Activated T-cell treated with anti-CD3 and anti-CD28 coated beads, Interleukin-2, amount 50 U/mL, for 4 hours (primary cell): ENCODE data around the gene ILK. TPM values are rescaled to one million over a fixed set of nuclear protein-coding genes. Genes with fewer than 3 reads are reported as not detected.

Source experiments
- ATAC-seq, 2 donors: fragments of 200-7000 bp; cut with Tn5 transposase; one replicate each; pipeline ENCODE4 v1.10.0; 2021
- DNase-seq: peaks from one replicate; pipeline ENCODE4 v3.0.0-alpha.2; 2020
- H3K27me3 Mint-ChIP-seq: one replicate; pipeline ENCODE4 v1.8.0; 2021; ENCODE audit warnings: low read depth, mixed read lengths
- H3K36me3 Mint-ChIP-seq: one replicate; pipeline ENCODE4 v1.8.0; 2022; ENCODE audit warnings: mixed read lengths; ENCODE audit not compliant: insufficient read depth
- H3K4me1 Mint-ChIP-seq: one replicate; pipeline ENCODE4 v1.8.0; 2021; ENCODE audit warnings: low read depth, mixed read lengths
- H3K4me3 Mint-ChIP-seq: one replicate; pipeline ENCODE4 v1.8.0; 2021; ENCODE audit warnings: mild to moderate bottlenecking, moderate library complexity, mixed read lengths
- H3K9me3 Mint-ChIP-seq: one replicate; pipeline ENCODE4 v1.8.0; 2021; ENCODE audit warnings: mixed read lengths
- total RNA-seq, 3 donors: library from RNA; stranded (reverse); gene quantifications; one replicate each; pipeline ENCODE4 v1.2.1, GENCODE V29; 2021

ILK gene
- total RNA-seq, 3 donors from 2014 or later = 38.6 to 48.9 (median 45.0) TPM

- Mint-ChIP-seq H3K4me3 (no peak overlapping the region), H3K27me3 (no peaks in the 10 kb centered on the region), H3K4me1 (peaks cover 9% of the 10 kb centered on the region), H3K36me3 (peaks cover 13% of the 10 kb centered on the region), H3K9me3 (no peaks in the 10 kb centered on the region)
- ATAC-seq (no peak), DNase-seq (no peak)
Observed at GRCh38 chr11:6617315-6617781, 13.8 kb downstream of the ILK start.

- Mint-ChIP-seq H3K4me3 (no peak overlapping the region), H3K9me3 (no peaks in the 10 kb centered on the region), H3K27me3 (no peaks in the 10 kb centered on the region), H3K36me3 (peaks cover 13% of the 10 kb centered on the region), H3K4me1 (peaks cover 9% of the 10 kb centered on the region)
- ATAC-seq (peak; percentile 41 to 59), DNase-seq (peak; percentile 65)
Observed at GRCh38 chr11:6618117-6619003, 14.8 kb downstream of the ILK start.

DNA sequence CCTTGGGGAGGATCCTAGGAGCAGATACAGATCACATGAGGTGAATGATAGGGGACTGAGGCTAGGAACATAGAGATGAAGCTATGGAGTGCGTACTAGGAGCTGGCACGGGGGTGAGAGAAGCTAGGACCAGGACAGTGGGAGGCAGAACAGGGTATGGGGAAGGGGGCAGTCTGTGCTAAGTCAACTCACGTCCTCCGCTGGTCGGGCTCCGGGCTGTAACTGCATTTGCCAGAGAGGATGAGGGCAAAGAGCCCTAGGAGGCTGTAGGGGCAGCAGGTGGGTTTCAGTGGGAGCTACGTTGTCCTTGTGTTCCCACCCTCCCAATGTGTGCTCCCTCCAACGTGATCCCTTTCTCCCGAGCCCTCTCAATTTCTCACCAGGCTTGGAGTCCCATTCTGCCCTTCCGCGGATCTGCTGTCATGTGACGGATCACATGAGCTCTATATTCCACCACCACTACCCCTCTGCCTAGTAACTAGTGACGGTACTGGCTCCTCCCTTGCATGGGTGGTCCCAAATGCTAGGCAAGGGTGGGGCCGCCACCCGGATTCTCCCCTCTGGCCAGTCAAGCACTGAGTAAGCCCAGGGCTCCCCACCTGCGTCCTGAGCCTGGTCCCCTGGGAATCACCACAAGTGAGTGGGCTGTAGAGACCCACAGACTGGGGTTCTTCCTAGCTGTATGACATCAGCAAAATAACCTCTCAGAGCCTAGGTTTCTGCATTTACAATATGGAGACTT, 15.6 kb downstream of the ILK start, which contains the start of gene TPP1:
TPP1 (minus strand) TSS at position 419 of the 742 bp plus-strand sequence; CDS start at position 397, 22 bp downstream.
- peak; percentile 87 for DNase-seq

GRCh38 chr11:6620636-6621035, 17.1 kb downstream of the ILK start:
- ATAC-seq = no peak
- H3K36me3 Mint-ChIP-seq = peaks cover 8% of the 10 kb centered on the region
- H3K4me1 Mint-ChIP-seq = peaks cover 8% of the 10 kb centered on the region

More for the DNA sequence above, 15.6 kb downstream of the ILK start, which contains the start of gene TPP1:
- Mint-ChIP-seq H3K27me3 (no peaks in the 10 kb centered on the region), H3K9me3 (no peaks in the 10 kb centered on the region), H3K4me3 (no peak within 1 kb of the TSS), H3K36me3 (peaks cover 13% of the 10 kb centered on the region), H3K4me1 (peaks cover 9% of the 10 kb centered on the region)
- peak; percentile 96 for ATAC-seq

GRCh38 chr11:6621711-6622211, 18.2 kb downstream of the ILK start:
- H3K9me3 Mint-ChIP-seq = no peaks in the 10 kb centered on the region
- H3K4me1 Mint-ChIP-seq = peaks cover 4% of the 10 kb centered on the region
- DNase-seq (no peak), ATAC-seq (no peak)
- H3K27me3 Mint-ChIP-seq = no peaks in the 10 kb centered on the region
- H3K36me3 Mint-ChIP-seq = peaks cover 4% of the 10 kb centered on the region
- no peak overlapping the region for H3K4me3 Mint-ChIP-seq

More at GRCh38 chr11:6620636-6621035, 17.1 kb downstream of the ILK start:
- no peak for DNase-seq
- Mint-ChIP-seq H3K4me3 (no peak overlapping the region), H3K9me3 (no peaks in the 10 kb centered on the region), H3K27me3 (no peaks in the 10 kb centered on the region)

DNA sequence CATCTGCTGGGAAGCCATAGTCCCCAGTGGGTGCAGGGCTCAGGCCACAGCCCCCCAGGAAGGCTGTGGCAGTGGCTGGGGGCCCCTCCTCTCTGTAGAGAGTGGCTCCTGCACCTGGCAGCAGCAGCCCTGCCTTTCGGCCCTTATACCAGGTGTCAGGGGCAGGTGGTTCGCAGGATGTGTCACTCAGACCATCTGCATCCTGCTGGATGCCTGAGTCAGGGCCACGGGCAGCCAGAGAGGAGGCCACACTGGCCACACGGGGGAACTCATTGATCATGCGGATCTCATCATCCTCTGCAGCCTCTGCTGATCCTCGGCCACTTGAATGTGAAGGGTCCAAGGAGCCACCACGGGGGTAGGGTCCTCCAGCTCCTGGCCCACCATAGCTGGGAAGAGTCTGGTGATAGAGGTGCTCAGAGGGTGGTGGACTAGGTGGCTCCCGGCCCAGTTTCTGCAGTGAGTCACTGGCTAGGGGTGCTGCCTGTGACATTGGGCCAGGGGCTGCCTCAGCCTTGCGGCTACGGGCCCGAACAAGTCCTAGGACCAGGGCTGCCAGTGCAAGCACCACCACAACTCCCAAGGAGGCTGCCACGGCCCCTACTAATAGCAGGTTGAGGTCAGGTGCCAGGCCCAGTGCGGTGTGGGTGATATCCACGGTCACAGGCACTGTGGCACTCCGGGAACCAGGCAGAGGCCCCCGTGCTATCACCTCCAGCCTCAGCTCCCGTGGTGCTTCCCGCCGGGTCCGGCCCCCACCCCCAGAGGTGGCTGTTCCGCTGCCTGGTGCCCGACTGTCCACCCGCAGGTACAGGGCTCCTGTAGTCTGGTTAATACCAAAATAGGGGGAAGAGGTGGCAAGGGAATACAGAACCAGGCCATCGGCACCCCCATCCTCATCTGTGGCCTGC, 18.9 kb downstream of the ILK start:
- Mint-ChIP-seq H3K27me3 (no peaks in the 10 kb centered on the region), H3K4me1 (peaks cover 12% of the 10 kb centered on the region), H3K4me3 (no peak overlapping the region), H3K36me3 (peaks cover 4% of the 10 kb centered on the region), H3K9me3 (no peaks in the 10 kb centered on the region)
- DNase-seq (no peak), ATAC-seq (no peak)

DNA sequence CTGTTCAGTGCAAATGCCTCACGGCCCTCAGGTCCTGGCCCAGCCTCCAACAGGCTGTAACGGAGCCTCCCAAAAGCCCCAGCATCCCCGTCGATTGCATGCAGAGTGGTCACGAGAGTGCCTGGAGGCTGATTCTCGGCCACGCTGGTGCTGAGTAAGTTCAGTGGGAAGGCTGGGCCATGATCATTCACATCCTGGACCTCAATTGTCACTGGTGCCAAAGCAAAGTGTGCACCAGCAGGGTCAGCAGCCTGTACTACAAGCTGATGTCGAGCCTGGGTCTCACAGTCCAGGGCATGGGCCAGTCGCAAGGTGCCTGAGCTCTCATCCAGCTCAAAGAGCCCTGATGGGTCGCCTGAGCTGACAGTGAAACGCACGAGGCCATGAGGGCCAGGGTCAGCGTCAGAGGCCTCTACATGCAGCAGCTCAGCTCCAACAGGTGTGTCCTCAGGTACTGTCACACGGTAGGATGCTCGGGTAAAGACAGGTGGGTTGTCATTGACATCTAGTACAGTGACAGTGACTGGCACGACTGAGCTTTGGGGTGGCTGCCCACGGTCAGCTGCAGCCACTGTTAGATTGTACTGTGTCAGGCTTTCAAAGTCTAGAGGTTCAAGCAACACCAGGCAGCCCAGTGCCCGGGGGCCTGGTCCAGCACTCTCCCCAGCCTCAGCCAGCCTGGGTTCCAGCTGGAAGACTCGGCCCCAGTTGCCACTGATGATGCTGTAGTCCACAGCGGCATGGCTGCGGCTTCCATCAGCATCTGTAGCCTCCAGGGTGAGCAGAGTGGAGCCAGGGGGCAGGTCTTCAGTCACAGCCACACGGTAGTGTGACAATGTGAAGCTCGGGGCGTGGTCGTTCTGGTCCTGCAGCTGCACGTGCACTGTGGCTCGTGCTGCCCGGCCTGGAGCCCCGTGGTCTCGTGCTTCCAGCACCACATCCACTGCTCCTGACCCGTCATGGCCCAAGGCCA, 20.1 kb downstream of the ILK start:
- Mint-ChIP-seq H3K9me3 (no peaks in the 10 kb centered on the region), H3K4me3 (no peak overlapping the region), H3K4me1 (peaks cover 21% of the 10 kb centered on the region), H3K27me3 (no peaks in the 10 kb centered on the region), H3K36me3 (peaks cover 4% of the 10 kb centered on the region)
- DNase-seq (no peak), ATAC-seq (no peak)

DNA sequence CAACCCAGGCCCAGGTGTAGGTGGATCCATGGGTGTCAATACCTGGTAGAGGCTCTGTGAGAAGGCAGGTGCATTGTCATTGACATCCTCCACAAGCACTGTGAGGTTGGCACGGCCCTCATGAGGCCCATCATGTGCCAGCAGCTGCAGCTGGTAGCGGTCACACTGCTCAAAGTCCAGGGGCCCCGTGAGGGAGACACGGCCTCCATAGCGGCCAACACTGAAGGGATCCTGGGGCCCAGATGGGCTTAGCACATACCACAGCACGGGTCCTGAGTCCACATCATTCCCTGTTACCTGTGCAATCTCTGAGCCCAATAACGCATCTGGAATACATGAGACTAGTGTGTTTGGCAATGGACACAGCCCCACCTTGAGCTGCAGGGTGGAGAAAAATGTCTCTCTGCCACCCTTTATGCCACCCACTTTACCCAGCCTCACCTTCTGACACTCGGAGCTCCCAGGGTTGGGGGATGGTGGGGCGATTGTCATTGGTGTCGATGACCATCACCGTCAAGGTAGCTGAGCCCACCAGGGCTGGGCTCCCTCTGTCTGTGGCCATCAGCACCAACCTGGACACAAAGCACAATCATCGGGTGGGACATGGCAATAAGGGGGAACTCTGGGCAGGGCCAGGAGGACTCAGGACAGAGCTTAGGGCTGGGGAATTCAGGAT, 21.7 kb downstream of the ILK start:
- no peaks in the 10 kb centered on the region for H3K27me3 Mint-ChIP-seq
- DNase-seq (no peak), ATAC-seq (no peak)
- no peak overlapping the region for H3K4me3 Mint-ChIP-seq
- H3K36me3 Mint-ChIP-seq = peaks cover 4% of the 10 kb centered on the region
- no peaks in the 10 kb centered on the region for H3K9me3 Mint-ChIP-seq
- peaks cover 21% of the 10 kb centered on the region for H3K4me1 Mint-ChIP-seq

- H3K4me1 Mint-ChIP-seq = peaks cover 21% of the 10 kb centered on the region
- DNase-seq (no peak), ATAC-seq (no peak)
- peaks cover 4% of the 10 kb centered on the region for H3K36me3 Mint-ChIP-seq
- no peaks in the 10 kb centered on the region for H3K9me3 Mint-ChIP-seq
- no peak overlapping the region for H3K4me3 Mint-ChIP-seq
- H3K27me3 Mint-ChIP-seq = no peaks in the 10 kb centered on the region
Observed at GRCh38 chr11:6625832-6626420, 22.4 kb downstream of the ILK start.

DNA sequence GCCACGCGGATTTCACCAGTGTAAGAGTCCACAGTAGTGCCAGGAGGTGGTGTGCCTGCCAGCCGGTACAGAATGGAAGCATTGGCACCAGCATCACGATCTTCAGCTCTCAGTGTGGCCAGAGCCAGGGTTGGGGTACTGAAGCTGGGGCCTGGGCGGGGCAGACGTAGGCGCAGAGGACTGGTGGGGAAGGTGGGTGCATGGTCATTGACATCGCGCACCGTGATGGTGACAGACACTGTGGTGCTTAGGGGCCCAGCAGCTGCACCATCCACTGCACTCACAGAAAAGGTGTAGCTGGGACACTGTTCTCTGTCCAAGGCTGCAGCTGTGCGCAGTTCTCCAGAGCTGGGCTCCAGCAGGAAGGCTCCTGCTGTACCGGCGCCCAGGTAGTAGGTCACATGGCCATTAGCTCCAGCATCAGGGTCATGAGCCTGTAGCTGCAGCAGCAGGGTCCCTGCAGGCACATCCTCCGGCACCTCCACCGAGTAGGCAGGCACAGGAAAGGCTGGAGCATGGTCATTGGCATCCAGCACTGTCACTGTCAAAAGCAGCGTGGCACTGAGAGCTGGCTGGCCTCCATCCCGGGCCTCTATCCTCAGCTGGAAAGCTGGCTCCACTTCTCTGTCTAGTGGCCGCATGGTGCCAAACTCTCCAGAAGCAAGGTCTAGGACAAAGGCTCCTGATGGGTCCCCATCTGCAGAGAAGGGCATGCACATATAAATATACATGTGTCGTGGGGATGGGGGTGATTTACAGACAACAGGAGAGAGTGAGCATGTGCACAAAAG, 23.6 kb downstream of the ILK start:
- ATAC-seq (peak in 1 of 2 donors; percentile 5), DNase-seq (no peak)
- Mint-ChIP-seq H3K36me3 (peaks cover 5% of the 10 kb centered on the region), H3K9me3 (no peaks in the 10 kb centered on the region), H3K4me1 (peaks cover 21% of the 10 kb centered on the region), H3K4me3 (no peak overlapping the region), H3K27me3 (no peaks in the 10 kb centered on the region)

DNA sequence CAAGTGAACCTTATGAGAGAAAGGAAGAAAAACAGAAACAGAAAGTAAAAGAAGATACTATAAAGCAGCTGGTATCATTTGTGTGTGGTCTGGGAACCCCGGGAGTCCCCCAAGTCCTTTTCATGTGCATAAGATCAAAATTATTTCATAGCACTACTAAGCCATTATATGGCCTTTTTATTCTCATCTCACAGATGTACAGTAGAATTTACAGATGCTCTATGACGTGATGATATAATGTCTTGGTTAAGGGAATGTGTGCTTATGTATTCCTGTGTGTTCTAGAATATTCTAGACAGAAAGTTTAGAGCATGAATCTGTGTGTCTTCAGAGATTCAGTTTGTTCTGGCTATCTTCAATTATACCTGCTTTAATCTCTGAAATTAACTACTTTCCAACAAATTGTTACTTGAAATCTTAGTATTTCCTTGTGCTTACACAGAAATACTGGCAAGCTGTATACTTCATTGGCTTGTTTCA, 24.2 kb downstream of the ILK start:
- peak; percentile 78 to 89 for ATAC-seq
- H3K9me3 Mint-ChIP-seq = no peaks in the 10 kb centered on the region
- H3K4me3 Mint-ChIP-seq = no peak overlapping the region
- H3K36me3 Mint-ChIP-seq = peaks cover 5% of the 10 kb centered on the region
- DNase-seq = no peak
- H3K4me1 Mint-ChIP-seq = peaks cover 21% of the 10 kb centered on the region
- no peaks in the 10 kb centered on the region for H3K27me3 Mint-ChIP-seq
